ENCODE results near the gene TCF7L1.

- TF ChIP-seq CTCF (IDR thresholded peaks at IDR 0.05; ENCODE audit: insufficient read depth, low read depth, low read length) (no peak), EZH2 (IDR thresholded peaks at IDR 0.05; ENCODE audit: insufficient read depth, low read length) (no peak)
These were observed 102.1 kb downstream of the TCF7L1 start for GRCh38 chr2:85235281-85235680.

Data from astrocyte (in vitro differentiated cells and primary cell).